ENCODE measurements around the gene KCTD20.
"Not testable (repeated sequence)": the region's sequence is repeated elsewhere in the genome, so short reads cannot be mapped to it uniquely, and the experiment has no call there.

Gene KCTD20

GRCh38 chr6:36445621-36446020, 2.8 kb downstream of the KCTD20 start:
- no peak overlapping the region for H2AFZ ChIP-seq (ENCODE audit: low read depth, low read length)
- peaks cover 10% of the 10 kb centered on the region for H3K36me3 ChIP-seq (replicated peaks; ENCODE audit: low read depth, low read length)
- H3K4me2 ChIP-seq (ENCODE audit: low read length) = no peak overlapping the region
- H3K27me3 ChIP-seq (ENCODE audit: low read depth, low read length) = no peaks in the 10 kb centered on the region
- H3K9ac ChIP-seq (ENCODE audit: low read length) = no peak overlapping the region
- H4K20me1 ChIP-seq (ENCODE audit: insufficient read depth, low read length) = peaks cover 4% of the 10 kb centered on the region
- H3K27ac ChIP-seq (ENCODE audit: low read length) = no peak overlapping the region
- no peak for TF ChIP-seq EZH2phosphoT487 (IDR thresholded peaks at IDR 0.05; ENCODE audit: low read depth)
- no peak for TF ChIP-seq CTCF (IDR thresholded peaks at IDR 0.05; ENCODE audit: low read depth, low read length)
- H3K9me3 ChIP-seq (ENCODE audit: insufficient read depth, low read length) = no peaks in the 10 kb centered on the region
- no peak overlapping the region for H3K4me3 ChIP-seq (ENCODE audit: low read length)
- peaks cover 82% of the 10 kb centered on the region for H3K79me2 ChIP-seq (ENCODE audit: low read length)
- H3K4me1 ChIP-seq (ENCODE audit: low read length) = peaks cover 25% of the 10 kb centered on the region

- H4K20me1 ChIP-seq (ENCODE audit: insufficient read depth, low read length); H3K9ac ChIP-seq (ENCODE audit: low read length); H3K9me3 ChIP-seq (ENCODE audit: insufficient read depth, low read length); H3K27me3 ChIP-seq (ENCODE audit: low read depth, low read length); H3K4me2 ChIP-seq (ENCODE audit: low read length); H2AFZ ChIP-seq (ENCODE audit: low read depth, low read length); H3K27ac ChIP-seq (ENCODE audit: low read length); H3K4me3 ChIP-seq (ENCODE audit: low read length); H3K4me1 ChIP-seq (ENCODE audit: low read length): not testable (repeated sequence)
- H3K36me3 ChIP-seq (replicated peaks; ENCODE audit: low read depth, low read length) = peaks cover 15% of the 10 kb centered on the region
- peaks cover 90% of the 10 kb centered on the region for H3K79me2 ChIP-seq (ENCODE audit: low read length)
These were observed 6.4 kb downstream of the KCTD20 start for GRCh38 chr6:36449173-36449572.

GRCh38 chr6:36452897-36453296, 10.1 kb downstream of the KCTD20 start:
- H3K27ac ChIP-seq (ENCODE audit: low read length); H3K4me1 ChIP-seq (ENCODE audit: low read length); H2AFZ ChIP-seq (ENCODE audit: low read depth, low read length); H3K27me3 ChIP-seq (ENCODE audit: low read depth, low read length); H3K4me2 ChIP-seq (ENCODE audit: low read length); H3K4me3 ChIP-seq (ENCODE audit: low read length); H3K9ac ChIP-seq (ENCODE audit: low read length); H3K9me3 ChIP-seq (ENCODE audit: insufficient read depth, low read length): not testable (repeated sequence)
- H3K36me3 ChIP-seq (replicated peaks; ENCODE audit: low read depth, low read length) = peaks cover 11% of the 10 kb centered on the region
- H4K20me1 ChIP-seq (ENCODE audit: insufficient read depth, low read length) = peaks cover 17% of the 10 kb centered on the region
- H3K79me2 ChIP-seq (ENCODE audit: low read length) = peaks cover 90% of the 10 kb centered on the region

GRCh38 chr6:36455486-36456027, 12.8 kb downstream of the KCTD20 start:
- H3K9ac ChIP-seq (ENCODE audit: low read length) = no peak overlapping the region
- H4K20me1 ChIP-seq (ENCODE audit: insufficient read depth, low read length) = peaks cover 26% of the 10 kb centered on the region
- H3K4me3 ChIP-seq (ENCODE audit: low read length) = no peak overlapping the region

GRCh38 chr6:36459501-36459900, 16.7 kb downstream of the KCTD20 start:
- H3K4me1 ChIP-seq (ENCODE audit: low read length) = no peaks in the 10 kb centered on the region
- peaks cover 13% of the 10 kb centered on the region for H3K36me3 ChIP-seq (replicated peaks; ENCODE audit: low read depth, low read length)
- no peak overlapping the region for H3K27ac ChIP-seq (ENCODE audit: low read length)
- H3K79me2 ChIP-seq (ENCODE audit: low read length) = peaks cover 83% of the 10 kb centered on the region
- H3K4me2 ChIP-seq (ENCODE audit: low read length) = no peak overlapping the region
- no peaks in the 10 kb centered on the region for H3K27me3 ChIP-seq (ENCODE audit: low read depth, low read length)
- H3K9me3 ChIP-seq (ENCODE audit: insufficient read depth, low read length) = no peaks in the 10 kb centered on the region
- TF ChIP-seq EZH2phosphoT487 (IDR thresholded peaks at IDR 0.05; ENCODE audit: low read depth) = no peak
- TF ChIP-seq CTCF (IDR thresholded peaks at IDR 0.05; ENCODE audit: low read depth, low read length) = no peak
- no peak overlapping the region for H2AFZ ChIP-seq (ENCODE audit: low read depth, low read length)
- H3K9ac ChIP-seq (ENCODE audit: low read length) = no peak overlapping the region
- H3K4me3 ChIP-seq (ENCODE audit: low read length) = no peak overlapping the region
- H4K20me1 ChIP-seq (ENCODE audit: insufficient read depth, low read length) = peaks cover 43% of the 10 kb centered on the region

More at GRCh38 chr6:36455486-36456027, 12.8 kb downstream of the KCTD20 start:
- Histone ChIP-seq H3K4me1 (ENCODE audit: low read length) (no peaks in the 10 kb centered on the region), H3K79me2 (ENCODE audit: low read length) (peaks cover 86% of the 10 kb centered on the region), H2AFZ (ENCODE audit: low read depth, low read length) (no peak overlapping the region), H3K9me3 (ENCODE audit: insufficient read depth, low read length) (no peaks in the 10 kb centered on the region), H3K27ac (ENCODE audit: low read length) (no peak overlapping the region), H3K4me2 (ENCODE audit: low read length) (no peak overlapping the region), H3K36me3 (replicated peaks; ENCODE audit: low read depth, low read length) (peaks cover 4% of the 10 kb centered on the region), H3K27me3 (ENCODE audit: low read depth, low read length) (no peaks in the 10 kb centered on the region)
- TF ChIP-seq EZH2phosphoT487 (IDR thresholded peaks at IDR 0.05; ENCODE audit: low read depth) (no peak), CTCF (IDR thresholded peaks at IDR 0.05; ENCODE audit: low read depth, low read length) (no peak)

Measured in OCI-LY3 (cell line).